Suprapubic skin (tissue), 4 donors: ENCODE results near the gene FGFBP3. TPM values are rescaled to one million over a fixed set of nuclear protein-coding genes. Genes with fewer than 3 reads are reported as not detected.
"Not testable (repeated sequence)": the region's sequence is repeated elsewhere in the genome, so short reads cannot be mapped to it uniquely, and the experiment has no call there.

ENCODE experiments used
- DNase-seq, 2 donors: peaks; one replicate each; pipeline ENCODE4 v3.0.0-alpha.2; 2019; ENCODE audit warnings: low spot score in 2 of 2
- H3K27ac ChIP-seq: fragments of 200-600 bp; sonication (generic); one replicate; pipeline ENCODE4 v1.5.1; 2019
- H3K27me3 ChIP-seq: fragments of 200-600 bp; sonication (generic); one replicate; pipeline ENCODE4 v1.5.1; 2019
- H3K36me3 ChIP-seq: fragments of 200-600 bp; sonication (generic); one replicate; pipeline ENCODE4 v1.5.1; 2019
- H3K4me1 ChIP-seq: fragments of 200-600 bp; sonication (generic); one replicate; pipeline ENCODE4 v1.5.1; 2019
- H3K4me3 ChIP-seq: fragments of 200-600 bp; sonication (generic); one replicate; pipeline ENCODE4 v1.5.1; 2019; ENCODE audit warnings: mild to moderate bottlenecking
- H3K9me3 ChIP-seq: fragments of 200-600 bp; sonication (generic); one replicate; pipeline ENCODE4 v1.5.1; 2019
- EP300 ChIP-seq: sonication (generic); formaldehyde crosslinking; IDR thresholded peaks from one replicate; pipeline ENCODE4 v1.6.1; 2017; ENCODE audit warnings: antibody characterized with exemption
- POLR2A ChIP-seq, 2 donors: fragments of 450-650 bp; IDR thresholded peaks; one replicate each; pipeline ENCODE4 v1.6.1; 2017; ENCODE audit warnings: antibody characterized with exemption in 2 of 2, mild to moderate bottlenecking in 2 of 2, moderate library complexity in 2 of 2
- POLR2AphosphoS5 ChIP-seq, 3 donors: sonication (generic); formaldehyde crosslinking; IDR thresholded peaks; one replicate each; pipeline ENCODE4 v1.6.1; 2017; ENCODE audit warnings: antibody characterized with exemption in 3 of 3
- WGBS: methylation state at CpG from one replicate; pipeline ENCODE4 v1.1.5; 2018; 5-methylcytosine and 5-hydroxymethylcytosine counted together
- total RNA-seq, 4 donors: library from RNA; depleted of rRNA; stranded (reverse); fragments of >200 nt; gene quantifications; one replicate each; pipeline ENCODE4 v1.1.0, GENCODE V29; 2016
- TF ChIP-seq, protein P1 (sequence below), 2 donors: fragments of 200-600 bp in 1 of 2; fragments of 450-650 bp in 1 of 2; sonication (generic) in 1 of 2; IDR thresholded peaks; one replicate each; pipeline ENCODE4 v1.5.1; 2016 to 2019; ENCODE audit warnings: antibody characterized with exemption in 2 of 2, mild to moderate bottlenecking in 1 of 2, moderate library complexity in 1 of 2

FGFBP3 gene
- total RNA-seq, 4 donors from 2014 or later = 0.23 to 1.0 (median 0.79) TPM

- Histone ChIP-seq H3K4me1 (peaks cover 9% of the 10 kb centered on the region), H3K27me3 (no peaks in the 10 kb centered on the region), H3K36me3 (no peaks in the 10 kb centered on the region), H3K9me3 (no peaks in the 10 kb centered on the region), H3K27ac (peak overlapping the region; percentile 40), H3K4me3 (no peak overlapping the region)
- no peak for DNase-seq
- TF ChIP-seq EP300 (no peak), POLR2A (IDR thresholded peaks at IDR 0.05) (no peak), POLR2AphosphoS5 (IDR thresholded peaks at IDR 0.05) (no peak)
- TF ChIP-seq, protein P1, sequence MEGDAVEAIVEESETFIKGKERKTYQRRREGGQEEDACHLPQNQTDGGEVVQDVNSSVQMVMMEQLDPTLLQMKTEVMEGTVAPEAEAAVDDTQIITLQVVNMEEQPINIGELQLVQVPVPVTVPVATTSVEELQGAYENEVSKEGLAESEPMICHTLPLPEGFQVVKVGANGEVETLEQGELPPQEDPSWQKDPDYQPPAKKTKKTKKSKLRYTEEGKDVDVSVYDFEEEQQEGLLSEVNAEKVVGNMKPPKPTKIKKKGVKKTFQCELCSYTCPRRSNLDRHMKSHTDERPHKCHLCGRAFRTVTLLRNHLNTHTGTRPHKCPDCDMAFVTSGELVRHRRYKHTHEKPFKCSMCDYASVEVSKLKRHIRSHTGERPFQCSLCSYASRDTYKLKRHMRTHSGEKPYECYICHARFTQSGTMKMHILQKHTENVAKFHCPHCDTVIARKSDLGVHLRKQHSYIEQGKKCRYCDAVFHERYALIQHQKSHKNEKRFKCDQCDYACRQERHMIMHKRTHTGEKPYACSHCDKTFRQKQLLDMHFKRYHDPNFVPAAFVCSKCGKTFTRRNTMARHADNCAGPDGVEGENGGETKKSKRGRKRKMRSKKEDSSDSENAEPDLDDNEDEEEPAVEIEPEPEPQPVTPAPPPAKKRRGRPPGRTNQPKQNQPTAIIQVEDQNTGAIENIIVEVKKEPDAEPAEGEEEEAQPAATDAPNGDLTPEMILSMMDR (IDR thresholded peaks at IDR 0.05) = no peak
- 12% methylated on average over 2 of the region's 2 CpGs for WGBS
These were observed 7.3 kb downstream of the FGFBP3 start for GRCh38 chr10:91901784-91902677.

DNA sequence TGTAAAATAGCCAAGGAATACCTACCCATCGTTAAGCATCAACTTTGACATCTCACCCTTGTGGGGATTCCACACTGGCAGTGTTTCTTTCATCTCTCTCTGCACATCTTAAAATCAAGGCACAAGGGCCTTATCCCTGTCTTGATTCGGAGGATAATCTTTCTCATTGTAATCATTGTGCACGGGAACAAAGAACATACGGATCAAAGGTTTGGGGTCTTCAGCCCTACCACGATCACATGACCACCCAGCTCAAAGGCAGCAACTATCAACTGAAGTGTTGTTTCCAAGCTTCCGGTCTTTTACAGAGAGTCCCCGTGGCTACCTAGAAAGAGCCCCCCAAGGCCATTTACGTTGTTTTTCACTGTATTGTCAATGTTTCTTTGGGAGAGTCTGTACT lies 11.9 kb downstream of the FGFBP3 start:
- no peaks in the 10 kb centered on the region for H3K36me3 ChIP-seq
- no peaks in the 10 kb centered on the region for H3K9me3 ChIP-seq
- 68% methylated on average over 8 of the region's 8 CpGs for WGBS
- peaks cover 6% of the 10 kb centered on the region for H3K4me1 ChIP-seq
- no peak for DNase-seq
- no peak overlapping the region for H3K4me3 ChIP-seq
- H3K27ac ChIP-seq = no peak overlapping the region
- no peak for TF ChIP-seq POLR2A (IDR thresholded peaks at IDR 0.05)
- TF ChIP-seq, protein P1 (IDR thresholded peaks at IDR 0.05) = no peak
- no peak for TF ChIP-seq EP300
- no peak for TF ChIP-seq POLR2AphosphoS5 (IDR thresholded peaks at IDR 0.05)
- H3K27me3 ChIP-seq = no peaks in the 10 kb centered on the region

DNA sequence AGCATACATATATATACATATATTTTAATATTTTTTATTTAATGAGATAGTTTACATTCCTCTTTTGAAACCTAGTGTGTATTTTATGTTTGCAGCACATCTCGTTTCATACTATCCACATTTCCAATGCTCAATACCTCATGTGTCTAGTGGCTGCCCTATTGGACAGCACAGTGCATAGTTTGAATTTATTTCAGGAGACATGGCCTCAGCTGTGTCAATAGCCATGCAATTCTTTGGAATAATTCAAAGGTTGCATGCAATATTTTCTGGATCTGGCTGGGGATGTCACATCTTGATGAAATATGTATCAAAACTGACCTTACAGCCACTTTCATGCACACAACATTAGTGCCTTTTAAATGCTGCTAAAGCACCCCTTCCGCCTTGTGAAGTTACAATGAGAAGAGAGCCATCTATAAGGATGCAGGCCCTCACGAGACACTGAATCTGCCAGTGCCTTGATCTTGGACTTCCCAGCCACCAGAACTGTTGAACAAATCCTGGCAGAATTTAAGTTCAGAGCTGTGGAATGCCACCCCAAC lies 13.0 kb downstream of the FGFBP3 start:
- no peak for DNase-seq
- Histone ChIP-seq H3K4me1 (no peaks in the 10 kb centered on the region), H3K36me3 (no peaks in the 10 kb centered on the region), H3K4me3 (no peak overlapping the region), H3K9me3 (no peaks in the 10 kb centered on the region), H3K27me3 (no peaks in the 10 kb centered on the region), H3K27ac (no peak overlapping the region)
- TF ChIP-seq POLR2A (IDR thresholded peaks at IDR 0.05) (no peak), POLR2AphosphoS5 (IDR thresholded peaks at IDR 0.05) (no peak), EP300 (no peak)
- TF ChIP-seq, protein P1 (IDR thresholded peaks at IDR 0.05) = no peak
- 91% methylated on average over 3 of the region's 3 CpGs for WGBS

- H3K4me1 ChIP-seq, H3K36me3 ChIP-seq, DNase-seq, H3K27ac ChIP-seq, H3K4me3 ChIP-seq, H3K27me3 ChIP-seq, H3K9me3 ChIP-seq: not testable (repeated sequence)
- 81% methylated on average over 14 of the region's 14 CpGs for WGBS
These were observed 15.0 kb downstream of the FGFBP3 start for GRCh38 chr10:91894261-91894685.

- no peak for DNase-seq
- WGBS = 88% methylated on average over 2 of the region's 2 CpGs
- H3K4me1 ChIP-seq = peaks cover under 1% of the 10 kb centered on the region
- no peaks in the 10 kb centered on the region for H3K36me3 ChIP-seq
- no peaks in the 10 kb centered on the region for H3K27me3 ChIP-seq
- H3K4me3 ChIP-seq = no peak overlapping the region
- no peak overlapping the region for H3K27ac ChIP-seq
- no peaks in the 10 kb centered on the region for H3K9me3 ChIP-seq
- no peak for TF ChIP-seq POLR2A (IDR thresholded peaks at IDR 0.05)
- TF ChIP-seq, protein P1 (IDR thresholded peaks at IDR 0.05) = no peak
- TF ChIP-seq EP300 = no peak
- no peak for TF ChIP-seq POLR2AphosphoS5 (IDR thresholded peaks at IDR 0.05)
These were observed 16.2 kb downstream of the FGFBP3 start for GRCh38 chr10:91893051-91893450.
